ENCODE data around the gene EYS.

- TF ChIP-seq CTCF (conservative IDR thresholded peaks at IDR 0.05; ENCODE audit: low read length) (no peak), EZH2phosphoT487 (IDR thresholded peaks at IDR 0.05; ENCODE audit: borderline replicate concordance) (no peak)
Measured at GRCh38 chr6:64037427-64037826, 1669.6 kb downstream of the EYS start.

Data from Loucy (cell line).